HCT116 (cell line): ENCODE data around the gene MACROH2A2. TPM values are rescaled to one million over a fixed set of nuclear protein-coding genes. Genes with fewer than 3 reads are reported as not detected.

Experiments
- ATAC-seq: fragments of 200-7000 bp; cut with Tn5 transposase; 2 replicates; pipeline ENCODE4 v1.9.1; 2020; ENCODE audit warnings: mild to moderate bottlenecking, moderate library complexity
- BruUV-seq: library from RNA; stranded (reverse); fragments of 400-500 nt; replicated peaks from 2 replicates; lab custom pipeline; 2021; lab: Mats Ljungman, UMichigan
- CTCF ChIA-PET: fragments of 300-600 bp; sonication (Branson Sonifier 250); formaldehyde crosslinking; loops from one replicate; lab custom pipeline; 2021; ENCODE audit warnings: antibody characterized with exemption; lab: Charles Lee
- POLR2A ChIA-PET: fragments of 300-600, 350-600 bp; sonication (Branson Sonifier 250); formaldehyde crosslinking; loops from one replicate; lab custom pipeline; 2021; ENCODE audit warnings: antibody characterized with exemption; lab: Charles Lee
- RAD21 ChIA-PET, 2 experiments: fragments of 300-600 bp; sonication (Branson Sonifier 250); formaldehyde crosslinking; loops; one replicate each; lab custom pipeline; 2023; ENCODE audit warnings: low total read pairs in 2 of 2; ENCODE audit not compliant: uncharacterized antibody in 2 of 2, unreplicated experiment in 2 of 2, low non-redundant PET in 1 of 2; lab: Charles Lee
- DNase-seq: peaks from one replicate; pipeline ENCODE4 v3.0.0-alpha.2; 2010; ENCODE audit warnings: low read depth, low spot score
- H2AFZ ChIP-seq: fragments of 200-600 bp; shearing (Covaris generic), sonication (generic); 2 replicates; pipeline ENCODE4 v1.6.1; 2017; ENCODE audit warnings: low read depth, mixed run types, mixed read lengths, antibody characterized with exemption, low read length; ENCODE audit not compliant: poor library complexity, severe bottlenecking
- H3K27ac ChIP-seq: 2 replicates; pipeline ENCODE4 v1.5.1; 2012; ENCODE audit warnings: low read depth, low read length
- H3K27me3 ChIP-seq: fragments of 200-600 bp; sonication (generic); 2 replicates; pipeline ENCODE4 v1.6.1; 2016; ENCODE audit warnings: mixed run types, low read length, mixed read lengths; ENCODE audit not compliant: insufficient read depth
- H3K36me3 ChIP-seq, 2 experiments: fragments of 200-500 bp in 1 of 2; fragments of 200-600 bp in 1 of 2; sonication (Bioruptor generic) in 1 of 2; sonication (generic) in 1 of 2; 2 replicates each; pipeline versions ENCODE4 v1.5.1 to v1.6.1; 2014 to 2016; ENCODE audit warnings: low read length in 2 of 2, inconsistent platforms in 1 of 2, mixed read lengths in 1 of 2, mixed run types in 1 of 2; ENCODE audit not compliant: insufficient read depth in 2 of 2, control insufficient read depth in 1 of 2
- H3K4me1 ChIP-seq, 2 experiments: fragments of 200-600 bp in 1 of 2; sonication (generic) in 1 of 2; 2 replicates each; pipeline versions ENCODE4 v1.5.1 to v1.6.1; 2012 to 2017; ENCODE audit warnings: low read length in 2 of 2, inconsistent platforms in 1 of 2, mild to moderate bottlenecking in 1 of 2, mixed read lengths in 1 of 2, mixed run types in 1 of 2, moderate library complexity in 1 of 2; ENCODE audit not compliant: insufficient read depth in 2 of 2, control insufficient read depth in 1 of 2
- H3K4me2 ChIP-seq: fragments of 200-600 bp; sonication (generic); 2 replicates; pipeline ENCODE4 v1.6.1; 2017; ENCODE audit warnings: mixed run types, low read length, mixed read lengths
- H3K4me3 ChIP-seq, 2 experiments: fragments of 200-600 bp in 1 of 2; sonication (generic) in 1 of 2; replicated peaks in 1 of 2; 2 replicates each; pipeline ENCODE4 v1.5.1; 2011 to 2016; ENCODE audit warnings: low read length in 2 of 2, control low read depth in 1 of 2, low read depth in 1 of 2, mild to moderate bottlenecking in 1 of 2, mixed read lengths in 1 of 2, mixed run types in 1 of 2
- H3K79me2 ChIP-seq: fragments of 200-600 bp; sonication (generic); 2 replicates; pipeline ENCODE4 v1.6.1; 2017; ENCODE audit warnings: mild to moderate bottlenecking, mixed run types, low read length, moderate library complexity, mixed read lengths; ENCODE audit not compliant: insufficient read depth
- H3K9ac ChIP-seq: fragments of 200-600 bp; sonication (generic); 2 replicates; pipeline ENCODE4 v1.6.1; 2016; ENCODE audit warnings: low read length, mixed read lengths
- H3K9me2 ChIP-seq: fragments of 200-600 bp; sonication (generic), shearing (Covaris generic); 2 replicates; pipeline ENCODE4 v1.6.1; 2017; ENCODE audit warnings: mixed run types, mild to moderate bottlenecking, moderate library complexity; ENCODE audit not compliant: insufficient read depth
- H3K9me3 ChIP-seq, 2 experiments: fragments of 200-500 bp in 1 of 2; fragments of 200-600 bp in 1 of 2; sonication (Bioruptor generic) in 1 of 2; sonication (generic) in 1 of 2; 2 replicates each; pipeline ENCODE4 v1.6.1; 2014 to 2017; ENCODE audit warnings: low read length in 2 of 2, mixed read lengths in 2 of 2, inconsistent platforms in 1 of 2, low read depth in 1 of 2, mild to moderate bottlenecking in 1 of 2, mixed run types in 1 of 2, moderate library complexity in 1 of 2; ENCODE audit not compliant: control insufficient read depth in 1 of 2, insufficient read depth in 1 of 2
- H4K20me1 ChIP-seq: fragments of 200-600 bp; sonication (generic), shearing (Covaris generic); 2 replicates; pipeline ENCODE4 v1.6.1; 2017; ENCODE audit warnings: mixed run types, mild to moderate bottlenecking, moderate library complexity; ENCODE audit not compliant: insufficient read depth
- CEBPB ChIP-seq: IDR thresholded peaks from 2 replicates; pipeline ENCODE4 v1.6.1; 2012; ENCODE audit warnings: low read depth
- CTCF ChIP-seq, 3 experiments: fragments of 200-600 bp in 1 of 3; sonication (generic) in 1 of 3; IDR thresholded peaks in 2 of 3; conservative IDR thresholded peaks in 1 of 3; 2 replicates each; pipeline ENCODE4 v1.5.1; 2012 to 2017; ENCODE audit warnings: low read depth in 2 of 3, low read length in 2 of 3, antibody characterized with exemption in 1 of 3, borderline replicate concordance in 1 of 3, control low read depth in 1 of 3, mild to moderate bottlenecking in 1 of 3, mixed read lengths in 1 of 3, mixed run types in 1 of 3, moderate library complexity in 1 of 3; ENCODE audit not compliant: insufficient read depth in 1 of 3
- EGR1 ChIP-seq: IDR thresholded peaks from 2 replicates; pipeline ENCODE4 v1.6.1; 2012; ENCODE audit warnings: low read depth
- ELF1 ChIP-seq: IDR thresholded peaks from 2 replicates; pipeline ENCODE4 v1.6.1; 2012; ENCODE audit warnings: low read depth, borderline replicate concordance
- EZH2 ChIP-seq: fragments of 200-600 bp; sonication (generic); IDR thresholded peaks from 2 replicates; pipeline ENCODE4 v1.6.1; 2017; ENCODE audit warnings: antibody characterized with exemption, mixed run types
- EZH2phosphoT487 ChIP-seq: fragments of 200-600 bp; IDR thresholded peaks from 2 replicates; pipeline ENCODE4 v1.6.1; 2018; ENCODE audit warnings: antibody characterized with exemption, borderline replicate concordance
- FOSL1 ChIP-seq: IDR thresholded peaks from 2 replicates; pipeline ENCODE4 v1.6.1; 2012; ENCODE audit warnings: low read depth
- JUND ChIP-seq: IDR thresholded peaks from 2 replicates; pipeline ENCODE4 v1.6.1; 2012
- MAX ChIP-seq: IDR thresholded peaks from 2 replicates; pipeline ENCODE4 v1.6.1; 2012
- POLR2AphosphoS5 ChIP-seq: IDR thresholded peaks from 2 replicates; pipeline ENCODE4 v1.6.1; 2011; ENCODE audit warnings: mild to moderate bottlenecking, low read depth, low read length, moderate library complexity
- SRF ChIP-seq: IDR thresholded peaks from 2 replicates; pipeline ENCODE4 v1.6.1; 2012; ENCODE audit warnings: low read depth
- TCF7L2 ChIP-seq: IDR thresholded peaks from 2 replicates; pipeline ENCODE4 v1.7.0; 2011; ENCODE audit warnings: borderline replicate concordance, inconsistent platforms; ENCODE audit not compliant: insufficient read depth, insufficient read length; ENCODE audit errors: extremely low read depth
- intact Hi-C: fragments of 100-400 bp; cut with micrococcal nuclease; formaldehyde crosslinking; loops from 2 replicates; pipeline ENCODE4 v1.10.0; 2022
- total RNA-seq: library from RNA; stranded (reverse); gene quantifications from one replicate; pipeline ENCODE4 v1.2.1, GENCODE V29; 2021; ENCODE audit not compliant: unreplicated experiment

Gene MACROH2A2
- total RNA-seq, 1 experiment from 2014 or later: 41.4 TPM

GRCh38 chr10:70057306-70057705 is 4.7 kb downstream of the MACROH2A2 start (continued):
- no peak for TF ChIP-seq CTCF (IDR thresholded peaks at IDR 0.05 in 2 of 3, conservative IDR thresholded peaks at IDR 0.05 in 1 of 3; ENCODE audit: borderline replicate concordance in 1 of 3, insufficient read depth in 1 of 3, low read depth in 2 of 3, low read length in 2 of 3)
- TF ChIP-seq EZH2phosphoT487: no peak
- TF ChIP-seq SRF: no peak
- no peak for TF ChIP-seq EZH2
- no peak for TF ChIP-seq CEBPB
- no peak for TF ChIP-seq EGR1
- TF ChIP-seq FOSL1: no peak
- TF ChIP-seq MAX: no peak
- no peak for TF ChIP-seq JUND

- ChIA-PET RAD21 (no interaction called here), POLR2A (no interaction called here), CTCF (no interaction called here)
- Histone ChIP-seq H2AFZ (no peak overlapping the region), H4K20me1 (no peaks in the 10 kb centered on the region), H3K9me2 (no peaks in the 10 kb centered on the region), H3K27me3 (no peaks in the 10 kb centered on the region), H3K9me3 (no peaks in the 10 kb centered on the region), H3K36me3 (no peaks in the 10 kb centered on the region), H3K4me1 (no peaks in the 10 kb centered on the region), H3K9ac (no peak overlapping the region), H3K4me3 (no peak overlapping the region), H3K79me2 (peaks cover 29% of the 10 kb centered on the region), H3K27ac (no peak overlapping the region), H3K4me2 (no peak overlapping the region)
- ATAC-seq: peak; percentile 83
- BruUV-seq: no TSS peak
- no peak for TF ChIP-seq ELF1
- TF ChIP-seq TCF7L2: no peak
- TF ChIP-seq POLR2AphosphoS5: no peak
- peak in 2 of 3 experiments; percentile 26 to 28; a peak in 2 of 6 replicates for TF ChIP-seq CTCF (IDR thresholded peaks at IDR 0.05 in 2 of 3, conservative IDR thresholded peaks at IDR 0.05 in 1 of 3; ENCODE audit: borderline replicate concordance in 1 of 3, insufficient read depth in 1 of 3, low read depth in 2 of 3, low read length in 2 of 3)
- no peak for DNase-seq
- intact Hi-C loops: no loop called here
These were observed 7.7 kb downstream of the MACROH2A2 start for GRCh38 chr10:70060389-70060788.
